GM12878 (cell line): Measurements from ENCODE around the gene GRPEL2. TPM values are rescaled to one million over a fixed set of nuclear protein-coding genes. Genes with fewer than 3 reads are reported as not detected.

Experiments
- ATAC-seq: fragments of 200-7000 bp; cut with Tn5 transposase; 3 replicates; pipeline ENCODE4 v1.9.1; 2020; ENCODE audit warnings: mild to moderate bottlenecking, moderate library complexity
- BruUV-seq: library from RNA; stranded (reverse); fragments of 400-500 nt; replicated peaks from 2 replicates; lab custom pipeline; 2021; lab: Mats Ljungman, UMichigan
- CTCF ChIA-PET: fragments of 300-600 bp; sonication (Branson Sonifier 250); formaldehyde crosslinking; extraction: SDS; loops from one replicate; lab custom pipeline; 2021; ENCODE audit warnings: inconsistent platforms; lab: Yijun Ruan, JAX
- POLR2A ChIA-PET: fragments of 350-600 bp; formaldehyde crosslinking; extraction: SDS; loops from one replicate; lab custom pipeline; 2021; ENCODE audit warnings: inconsistent platforms; lab: Charles Lee
- RAD21 ChIA-PET: fragments of 300-600 bp; sonication (Branson Sonifier 250); formaldehyde crosslinking; loops from one replicate; lab custom pipeline; 2023; ENCODE audit warnings: antibody characterized with exemption; ENCODE audit not compliant: unreplicated experiment; lab: Charles Lee
- SMC1A ChIA-PET: fragments of 300-600 bp; sonication (Branson Sonifier 250); formaldehyde crosslinking; loops from one replicate; lab custom pipeline; 2023; ENCODE audit not compliant: unreplicated experiment, uncharacterized antibody; lab: Charles Lee
- DNase-seq: peaks from one replicate; pipeline ENCODE4 v3.0.0-alpha.2; 2011; ENCODE audit warnings: low read depth, low spot score
- FAIRE-seq: peaks from 3 replicates; lab custom pipeline; 2011; peaks lifted over from hg19 to GRCh38; lab: Jason Lieb, UNC
- H2AFZ ChIP-seq: 2 replicates; pipeline ENCODE4 v1.6.0; 2011; ENCODE audit warnings: low read depth, low read length, control low read depth; ENCODE audit not compliant: control insufficient read depth
- H3K27ac ChIP-seq: 2 replicates; pipeline ENCODE4 v1.5.1; 2011; ENCODE audit warnings: control low read depth; ENCODE audit not compliant: control insufficient read depth, insufficient read depth
- H3K27me3 ChIP-seq, 2 experiments: replicated peaks in 1 of 2; 2 replicates each; pipeline versions ENCODE4 v1.6.0 to v1.6.1; 2011; ENCODE audit warnings: low read length in 1 of 2; ENCODE audit not compliant: control insufficient read depth in 2 of 2, insufficient read depth in 2 of 2
- H3K36me3 ChIP-seq, 2 experiments: 2 replicates each; pipeline ENCODE4 v1.5.1; 2011; ENCODE audit warnings: low read length in 1 of 2; ENCODE audit not compliant: control insufficient read depth in 2 of 2, insufficient read depth in 2 of 2
- H3K4me1 ChIP-seq: 2 replicates; pipeline ENCODE4 v1.6.1; 2011; ENCODE audit warnings: mild to moderate bottlenecking, low read length, moderate library complexity, mixed read lengths; ENCODE audit not compliant: control insufficient read depth, insufficient read depth
- H3K4me2 ChIP-seq: 2 replicates; pipeline ENCODE4 v1.6.0; 2011; ENCODE audit warnings: control low read depth; ENCODE audit not compliant: control insufficient read depth, insufficient read depth
- H3K4me3 ChIP-seq: fragments of 200-600 bp; sonication (generic); 2 replicates; pipeline ENCODE4 v1.5.1; 2016
- H3K79me2 ChIP-seq: 2 replicates; pipeline ENCODE4 v1.6.0; 2011; ENCODE audit warnings: low read length; ENCODE audit not compliant: control insufficient read depth, insufficient read depth
- H3K9ac ChIP-seq: 2 replicates; pipeline ENCODE4 v1.8.0; 2011; ENCODE audit warnings: low read length, control low read depth, mixed read lengths; ENCODE audit not compliant: control insufficient read depth, insufficient read depth
- H3K9me3 ChIP-seq: replicated peaks from 3 replicates; pipeline ENCODE4 v1.5.1; 2011; ENCODE audit warnings: mild to moderate bottlenecking, low read length; ENCODE audit not compliant: control insufficient read depth, insufficient read depth
- H4K20me1 ChIP-seq: 2 replicates; pipeline ENCODE4 v1.6.0; 2011; ENCODE audit not compliant: control insufficient read depth, insufficient read depth
- ATF3 ChIP-seq: IDR thresholded peaks from 2 replicates; pipeline ENCODE4 v1.6.1; 2011; ENCODE audit warnings: low read depth, mild to moderate bottlenecking, low read length, moderate library complexity, borderline replicate concordance; ENCODE audit errors: extremely low read depth
- ELK1 ChIP-seq: IDR thresholded peaks from 2 replicates; pipeline ENCODE4 v1.6.1; 2012; ENCODE audit warnings: low read depth, low read length, improper control_type of control experiment
- FOXM1 ChIP-seq: IDR thresholded peaks from 2 replicates; pipeline ENCODE4 v1.6.1; 2012; ENCODE audit warnings: low read depth, mild to moderate bottlenecking, inconsistent platforms, low read length, moderate library complexity
- MTA3 ChIP-seq: IDR thresholded peaks from 2 replicates; pipeline ENCODE4 v1.6.1; 2012; ENCODE audit warnings: low read length, inconsistent platforms, borderline replicate concordance
- MYB ChIP-seq: fragments of 150-350 bp; IDR thresholded peaks from 2 replicates; pipeline ENCODE4 v1.6.1; 2014; ENCODE audit warnings: mild to moderate bottlenecking, low read depth, low read length, borderline replicate concordance
- PRDM15 ChIP-seq: fragments of 450-650 bp; formaldehyde crosslinking; IDR thresholded peaks from 2 replicates; pipeline ENCODE4 v1.4.0; 2020; ENCODE audit warnings: mild to moderate bottlenecking, moderate library complexity
- RFX5 ChIP-seq: IDR thresholded peaks from 2 replicates; pipeline ENCODE4 v1.6.1; 2011; ENCODE audit warnings: low read depth, low read length, improper control_type of control experiment
- SIN3A ChIP-seq: IDR thresholded peaks from 2 replicates; pipeline ENCODE4 v1.6.1; 2012; ENCODE audit warnings: low read depth, low read length, improper control_type of control experiment
- SMAD5 ChIP-seq: IDR thresholded peaks from 2 replicates; pipeline ENCODE4 v1.6.1; 2016; ENCODE audit warnings: antibody characterized with exemption, low read depth
- SREBF2 ChIP-seq: IDR thresholded peaks from 2 replicates; pipeline ENCODE4 v1.6.1; 2012; ENCODE audit warnings: mild to moderate bottlenecking, low read length
- SUZ12 ChIP-seq: fragments of 200-600 bp; sonication (generic); IDR thresholded peaks from one replicate; pipeline ENCODE4 v1.6.1; 2018; ENCODE audit warnings: antibody characterized with exemption, mild to moderate bottlenecking; ENCODE audit not compliant: unreplicated experiment
- USF1 ChIP-seq: IDR thresholded peaks from 2 replicates; pipeline ENCODE4 v1.6.1; 2011; ENCODE audit warnings: borderline replicate concordance, low read depth, mild to moderate bottlenecking, moderate library complexity, mixed read lengths, low read length; ENCODE audit not compliant: insufficient read depth; ENCODE audit errors: extremely low read length
- ZBTB4 ChIP-seq: fragments of 450-650 bp; formaldehyde crosslinking; IDR thresholded peaks from 2 replicates; pipeline ENCODE4 v1.4.0; 2022; ENCODE audit warnings: mild to moderate bottlenecking, moderate library complexity
- ZNF24 ChIP-seq: fragments of 450-650 bp; IDR thresholded peaks from 2 replicates; pipeline ENCODE4 v1.6.1; 2017; ENCODE audit warnings: antibody characterized with exemption, mild to moderate bottlenecking
- WGBS: methylation state at CpG from one replicate; pipeline ENCODE4 v1.1.6; 2016; ENCODE audit warnings: low lambda C conversion rate; ENCODE audit not compliant: insufficient replicate concordance, insufficient coverage; ENCODE audit errors: missing lambda C conversion rate; 5-methylcytosine and 5-hydroxymethylcytosine counted together
- in situ Hi-C: fragments of 300-500 bp; cut with MboI; formaldehyde crosslinking; loops from 9 replicates; pipeline ENCODE4 v1.14.3; 2018; ENCODE audit warnings: mixed read lengths
- intact Hi-C: fragments of 100-400 bp; cut with micrococcal nuclease; formaldehyde crosslinking; loops from one replicate; pipeline ENCODE4 v1.14.2; 2022; ENCODE audit not compliant: unreplicated experiment
- polyA plus RNA-seq, 11 experiments: library from polyadenylated mRNA; depleted of rRNA in 4 of 11; unstranded in 6 of 11; stranded (reverse) in 5 of 11; fragments of >200 nt; fragmentation: Nextera tagmentation in 4 of 11; fragmentation: Illumina TruSeq in 1 of 11; extraction: Ambion mirVana in 4 of 11; extraction: Trizol in 1 of 11; gene quantifications; 1 replicate in 1 of 11; 2 replicates in 10 of 11; pipeline versions ENCODE4 v1.2.1 to v1.2.3, GENCODE V29; 2011 to 2016; ENCODE audit warnings: inconsistent platforms in 2 of 11, missing spikeins in 2 of 11, low read depth in 1 of 11
- total RNA-seq, 4 experiments: library from RNA; depleted of rRNA in 3 of 4; stranded (reverse); fragments of >200 nt in 3 of 4; fragmentation: Illumina TruSeq in 1 of 4; extraction: Trizol in 1 of 4; gene quantifications; 2 replicates each; pipeline versions ENCODE4 v1.2.1 to v1.2.3, GENCODE V29; 2013 to 2021

GRPEL2 gene
- total and polyA plus RNA-seq, 10 of the 15 experiments (the other 5 are each of a cell fraction or from before 2014, with no cell fraction given) = 4.4 to 20.2 (median 14.1) TPM

- ATAC-seq (no peak), DNase-seq (no peak), FAIRE-seq (no peak)
- TF ChIP-seq ZNF24 (no peak), ZBTB4 (CRISPR knock-in tag) (no peak), SMAD5 (no peak), MTA3 (no peak), RFX5 (no peak), ATF3 (no peak), PRDM15 (no peak), MYB (no peak), SIN3A (no peak), FOXM1 (no peak), SREBF2 (no peak), USF1 (no peak), SUZ12 (no peak), ELK1 (no peak)
- BruUV-seq = no TSS peak
- H3K79me2 ChIP-seq = no peaks in the 10 kb centered on the region
- H3K4me2 ChIP-seq = no peak overlapping the region
- H3K9ac ChIP-seq = no peak overlapping the region
- H4K20me1 ChIP-seq = no peaks in the 10 kb centered on the region
- no peak overlapping the region for H3K4me3 ChIP-seq
- in situ Hi-C loops = no loop called here
- POLR2A ChIA-PET = interaction anchor here (0.5 kb wide), 1 partner anchor 29 kb away, joined by 3 read pairs; no protein-coding TSS in a partner anchor
- no peaks in the 10 kb centered on the region; a peak in 1 of 4 replicates for H3K27me3 ChIP-seq
- no peaks in the 10 kb centered on the region for H3K4me1 ChIP-seq
- SMC1A ChIA-PET = interaction anchor here (0.7 to 1.6 kb wide), 5 partner anchors 10 to 76 kb away, joined by 3 to 7 read pairs (median 3); no protein-coding TSS in a partner anchor
- 21% methylated on average over 2 of the region's 2 CpGs for WGBS
- H3K9me3 ChIP-seq = no peaks in the 10 kb centered on the region; the same call in 2 of the 3 replicates
- no peak overlapping the region for H2AFZ ChIP-seq
- RAD21 ChIA-PET = no interaction called here
- CTCF ChIA-PET = interaction anchor here (1.0 to 8.0 kb wide), 6 partner anchors 15 to 56 kb away, joined by 3 to 90 read pairs (median 4); partner anchors contain the start of gene IL17B
- no peaks in the 10 kb centered on the region for H3K36me3 ChIP-seq
- intact Hi-C loops = no loop called here
- no peak overlapping the region for H3K27ac ChIP-seq
Observed at GRCh38 chr5:149323621-149324205, 21.6 kb upstream of the GRPEL2 start.
